DOHH2 (cell line): ENCODE measurements around the gene UBE2I.

Source experiments
- H3F3A ChIP-seq: fragments of 200-600 bp; sonication (generic), shearing (Covaris generic); 2 replicates; pipeline ENCODE4 v1.6.0; 2016; ENCODE audit warnings: antibody characterized with exemption, mild to moderate bottlenecking; ENCODE audit not compliant: control insufficient read depth, insufficient read depth
- H3K27ac ChIP-seq: fragments of 200-600 bp; sonication (generic); 2 replicates; pipeline ENCODE4 v1.5.1; 2014; ENCODE audit warnings: low read depth, mild to moderate bottlenecking, low read length, moderate library complexity
- H3K27me3 ChIP-seq: fragments of 200-600 bp; sonication (generic); 2 replicates; pipeline ENCODE4 v1.6.1; 2014; ENCODE audit warnings: mild to moderate bottlenecking, low read length, mixed read lengths; ENCODE audit not compliant: control insufficient read depth
- H3K36me3 ChIP-seq: fragments of 200-600 bp; sonication (generic); 2 replicates; pipeline ENCODE4 v1.6.1; 2014; ENCODE audit warnings: mild to moderate bottlenecking, low read length, moderate library complexity, mixed read lengths; ENCODE audit not compliant: control insufficient read depth
- H3K4me1 ChIP-seq: fragments of 200-600 bp; sonication (generic); 2 replicates; pipeline ENCODE4 v1.6.1; 2014; ENCODE audit warnings: mild to moderate bottlenecking, low read length, mixed read lengths; ENCODE audit not compliant: control insufficient read depth
- H3K4me2 ChIP-seq: fragments of 200-600 bp; sonication (generic); 2 replicates; pipeline ENCODE4 v1.6.0; 2014; ENCODE audit warnings: mild to moderate bottlenecking, low read length, moderate library complexity
- H3K4me3 ChIP-seq: fragments of 200-600 bp; sonication (generic); 2 replicates; pipeline ENCODE4 v1.5.1; 2014; ENCODE audit warnings: mild to moderate bottlenecking, low read length, mixed read lengths
- H3K79me2 ChIP-seq: fragments of 200-600 bp; sonication (generic); 2 replicates; pipeline ENCODE4 v1.6.1; 2014; ENCODE audit warnings: mild to moderate bottlenecking, low read length, mixed read lengths; ENCODE audit not compliant: control insufficient read depth
- H3K9me2 ChIP-seq: fragments of 200-600 bp; sonication (generic); replicated peaks from 2 replicates; pipeline ENCODE4 v1.6.1; 2014; ENCODE audit warnings: mild to moderate bottlenecking, low read length, mixed read lengths; ENCODE audit not compliant: control insufficient read depth
- H3K9me3 ChIP-seq: fragments of 200-600 bp; sonication (generic); 2 replicates; pipeline ENCODE4 v1.6.1; 2014; ENCODE audit warnings: antibody characterized with exemption, low read length, mixed read lengths; ENCODE audit not compliant: control insufficient read depth, insufficient read depth
- H4K20me1 ChIP-seq: fragments of 200-600 bp; sonication (generic); 2 replicates; pipeline ENCODE4 v1.6.0; 2014; ENCODE audit warnings: low read depth, mild to moderate bottlenecking, antibody characterized with exemption, low read length, moderate library complexity; ENCODE audit not compliant: control insufficient read depth, insufficient read depth
- EZH2phosphoT487 ChIP-seq: fragments of 200-600 bp; sonication (generic); IDR thresholded peaks from 2 replicates; pipeline ENCODE4 v1.6.1; 2017; ENCODE audit warnings: borderline replicate concordance, mild to moderate bottlenecking, antibody characterized with exemption, low read length, moderate library complexity, mixed read lengths
- TF ChIP-seq, protein P1 (sequence below): fragments of 200-600 bp; sonication (generic); IDR thresholded peaks from one replicate; pipeline ENCODE4 v1.5.1; 2014; ENCODE audit warnings: antibody characterized with exemption, mild to moderate bottlenecking, low read depth, low read length; ENCODE audit not compliant: poor library complexity, severe bottlenecking

The UBE2I gene

GRCh38 chr16:1366712-1367299 lies 57.4 kb downstream of the UBE2I start:
- H3K79me2 ChIP-seq = no peaks in the 10 kb centered on the region
- no peak overlapping the region for H3K4me3 ChIP-seq
- H3F3A ChIP-seq = 0 out of 2 replicates have a peak, but pooled peaks cover 3% of the 10 kb centered on the region
- H4K20me1 ChIP-seq = no peaks in the 10 kb centered on the region
- H3K27ac ChIP-seq = no peak overlapping the region
- H3K4me1 ChIP-seq = no peaks in the 10 kb centered on the region
- peaks cover 18% of the 10 kb centered on the region for H3K36me3 ChIP-seq
- H3K4me2 ChIP-seq = no peak overlapping the region
- no peaks in the 10 kb centered on the region for H3K9me3 ChIP-seq
- H3K27me3 ChIP-seq = no peaks in the 10 kb centered on the region
- H3K9me2 ChIP-seq = no peaks in the 10 kb centered on the region
- TF ChIP-seq, protein P1, sequence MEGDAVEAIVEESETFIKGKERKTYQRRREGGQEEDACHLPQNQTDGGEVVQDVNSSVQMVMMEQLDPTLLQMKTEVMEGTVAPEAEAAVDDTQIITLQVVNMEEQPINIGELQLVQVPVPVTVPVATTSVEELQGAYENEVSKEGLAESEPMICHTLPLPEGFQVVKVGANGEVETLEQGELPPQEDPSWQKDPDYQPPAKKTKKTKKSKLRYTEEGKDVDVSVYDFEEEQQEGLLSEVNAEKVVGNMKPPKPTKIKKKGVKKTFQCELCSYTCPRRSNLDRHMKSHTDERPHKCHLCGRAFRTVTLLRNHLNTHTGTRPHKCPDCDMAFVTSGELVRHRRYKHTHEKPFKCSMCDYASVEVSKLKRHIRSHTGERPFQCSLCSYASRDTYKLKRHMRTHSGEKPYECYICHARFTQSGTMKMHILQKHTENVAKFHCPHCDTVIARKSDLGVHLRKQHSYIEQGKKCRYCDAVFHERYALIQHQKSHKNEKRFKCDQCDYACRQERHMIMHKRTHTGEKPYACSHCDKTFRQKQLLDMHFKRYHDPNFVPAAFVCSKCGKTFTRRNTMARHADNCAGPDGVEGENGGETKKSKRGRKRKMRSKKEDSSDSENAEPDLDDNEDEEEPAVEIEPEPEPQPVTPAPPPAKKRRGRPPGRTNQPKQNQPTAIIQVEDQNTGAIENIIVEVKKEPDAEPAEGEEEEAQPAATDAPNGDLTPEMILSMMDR = no peak
- TF ChIP-seq EZH2phosphoT487 = no peak

DNA sequence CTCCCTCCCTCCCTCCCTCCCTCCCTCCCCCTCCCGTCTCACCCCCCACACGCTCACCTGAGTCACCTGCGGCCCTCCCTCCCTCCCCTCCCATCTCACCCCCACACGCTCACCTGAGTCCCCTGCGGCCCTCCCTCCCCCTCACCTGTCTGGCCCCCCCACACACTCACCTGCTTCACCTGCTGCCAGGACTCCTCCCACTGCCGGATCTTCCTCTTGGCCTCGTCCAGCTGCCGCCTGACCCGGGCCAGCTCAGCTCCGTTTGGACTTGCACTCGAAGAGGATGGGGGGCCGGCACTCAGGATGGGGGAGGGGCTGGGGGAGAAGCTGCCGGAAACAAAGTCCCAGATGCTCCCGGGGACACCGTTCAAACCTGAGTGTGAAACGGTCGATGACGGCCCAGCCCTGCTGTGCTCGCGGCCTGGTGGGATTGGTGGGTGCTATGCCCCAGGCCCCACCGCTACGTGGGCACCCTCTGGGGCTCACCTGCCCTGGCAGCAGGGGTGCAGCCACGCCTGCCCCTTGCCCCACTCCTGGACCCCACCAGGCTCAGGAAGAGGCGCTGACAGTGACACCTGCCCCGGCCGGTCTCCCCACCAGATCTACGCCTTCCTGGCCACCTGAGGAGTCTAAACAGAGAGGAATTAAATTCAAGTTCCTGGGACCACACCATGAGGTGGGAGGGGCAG lies 58.2 kb downstream of the UBE2I start:
- no peak overlapping the region for H3K4me2 ChIP-seq
- no peaks in the 10 kb centered on the region for H3K27me3 ChIP-seq
- TF ChIP-seq, protein P1 = no peak
- TF ChIP-seq EZH2phosphoT487 = no peak
- no peaks in the 10 kb centered on the region for H4K20me1 ChIP-seq
- H3K4me1 ChIP-seq = no peaks in the 10 kb centered on the region
- H3K9me3 ChIP-seq = no peaks in the 10 kb centered on the region
- no peak overlapping the region for H3K27ac ChIP-seq
- no peaks in the 10 kb centered on the region for H3K9me2 ChIP-seq
- H3K4me3 ChIP-seq = no peak overlapping the region
- peaks cover 14% of the 10 kb centered on the region for H3K36me3 ChIP-seq
- no peaks in the 10 kb centered on the region for H3K79me2 ChIP-seq
- H3F3A ChIP-seq = 0 out of 2 replicates have a peak, but pooled peaks cover 3% of the 10 kb centered on the region

GRCh38 chr16:1371054-1371978 lies 61.9 kb downstream of the UBE2I start:
- Histone ChIP-seq H3K4me3 (no peak overlapping the region), H3F3A (no peaks in the 10 kb centered on the region), H3K9me2 (no peaks in the 10 kb centered on the region), H3K4me1 (no peaks in the 10 kb centered on the region), H3K79me2 (no peaks in the 10 kb centered on the region), H3K9me3 (no peaks in the 10 kb centered on the region), H3K4me2 (no peak overlapping the region), H3K27ac (no peak overlapping the region), H3K36me3 (no peaks in the 10 kb centered on the region), H3K27me3 (no peaks in the 10 kb centered on the region), H4K20me1 (no peaks in the 10 kb centered on the region)
- TF ChIP-seq, protein P1 = no peak
- TF ChIP-seq EZH2phosphoT487 = no peak
